ENCODE results near the gene WNT4. TPM values are rescaled to one million over a fixed set of nuclear protein-coding genes. Genes with fewer than 3 reads are reported as not detected.

WNT4 gene
- total RNA-seq, 2 donors from 2014 or later = 0.52 to 1.3 TPM

DNA sequence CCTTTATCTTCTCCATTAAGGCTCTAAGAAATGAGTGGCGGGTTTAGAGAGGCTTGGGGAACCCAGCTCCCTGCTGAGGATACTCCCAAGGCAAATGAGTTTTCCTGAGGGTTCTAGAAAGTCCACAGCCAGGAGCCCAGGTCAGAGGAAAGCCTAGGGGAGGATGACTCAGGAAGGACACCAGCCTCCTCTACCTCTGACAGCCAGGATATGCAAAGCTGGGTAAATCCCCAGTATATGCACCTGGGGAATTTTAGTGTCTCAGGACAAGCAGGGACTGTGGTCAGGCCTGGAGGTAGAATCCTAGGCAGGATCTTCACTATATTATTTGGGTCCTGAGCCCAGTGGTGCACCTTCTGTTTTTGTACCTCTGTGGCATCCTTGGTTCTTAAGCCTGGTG, 23.5 kb upstream of the WNT4 start:
- no peaks in the 10 kb centered on the region for H3K36me3 ChIP-seq (replicated peaks in 1 of 2; ENCODE audit: insufficient read depth in 1 of 2, low read depth in 2 of 2)
- DNase-seq (no peak), ATAC-seq (no peak)
- no peaks in the 10 kb centered on the region for H3K27me3 ChIP-seq
- H3K9me3 ChIP-seq = no peaks in the 10 kb centered on the region
- H3K27ac ChIP-seq = no peak overlapping the region
- H3K4me3 ChIP-seq = no peak overlapping the region
- intact Hi-C loops (cut with DNase I) = no loop called here
- H3K4me1 ChIP-seq = no peaks in the 10 kb centered on the region
- TF ChIP-seq CTCF (IDR thresholded peaks at IDR 0.05) (no peak), POLR2A (IDR thresholded peaks at IDR 0.05) (no peak)
- 94 to 100% methylated on average over 1 of the region's 1 CpG for WGBS, 2 donors

GRCh38 chr1:22164841-22165808, 22.2 kb upstream of the WNT4 start:
- no peak for DNase-seq

DNA sequence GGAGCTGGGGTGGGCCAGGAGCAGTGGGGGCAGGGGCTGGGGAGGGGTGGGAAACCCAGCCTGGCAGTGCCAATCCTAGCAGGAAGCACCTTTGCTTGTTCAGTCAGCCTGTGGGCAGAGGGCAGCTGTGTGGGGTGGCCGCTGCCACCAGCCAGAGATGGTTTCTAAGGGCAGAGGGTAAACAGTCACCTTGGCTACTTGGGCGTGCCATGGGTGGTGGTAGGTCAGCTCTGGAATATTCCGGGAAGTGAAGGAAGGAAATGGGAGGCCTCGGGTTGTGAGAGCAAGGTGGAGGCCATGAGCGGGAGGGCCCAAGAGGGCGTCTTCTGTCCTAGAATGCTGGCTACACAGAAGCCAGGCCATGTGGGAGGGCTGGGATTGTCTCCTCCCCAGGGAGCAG, 20.7 kb upstream of the WNT4 start:
- H3K4me1 ChIP-seq = no peaks in the 10 kb centered on the region
- TF ChIP-seq CTCF (IDR thresholded peaks at IDR 0.05) (no peak), POLR2A (IDR thresholded peaks at IDR 0.05) (no peak)
- intact Hi-C loops (cut with DNase I) = no loop called here
- WGBS, 2 donors = 88 to 92% methylated on average over 6 of the region's 6 CpGs
- ATAC-seq (peak; percentile 15), DNase-seq (no peak)
- H3K4me3 ChIP-seq = no peak overlapping the region
- no peaks in the 10 kb centered on the region for H3K36me3 ChIP-seq (replicated peaks in 1 of 2; ENCODE audit: insufficient read depth in 1 of 2, low read depth in 2 of 2)
- H3K9me3 ChIP-seq = no peaks in the 10 kb centered on the region
- no peaks in the 10 kb centered on the region for H3K27me3 ChIP-seq
- no peak overlapping the region for H3K27ac ChIP-seq

More at GRCh38 chr1:22164841-22165808, 22.2 kb upstream of the WNT4 start:
- Histone ChIP-seq H3K36me3 (replicated peaks in 1 of 2; ENCODE audit: insufficient read depth in 1 of 2, low read depth in 2 of 2) (no peaks in the 10 kb centered on the region), H3K27ac (no peak overlapping the region), H3K4me3 (no peak overlapping the region), H3K4me1 (no peaks in the 10 kb centered on the region), H3K27me3 (no peaks in the 10 kb centered on the region), H3K9me3 (no peaks in the 10 kb centered on the region)
- no peak for ATAC-seq
- 81 to 84% methylated on average over 14 of the region's 14 CpGs for WGBS, 2 donors
- intact Hi-C loops (cut with DNase I) = no loop called here
- TF ChIP-seq CTCF (IDR thresholded peaks at IDR 0.05) = no peak
- TF ChIP-seq POLR2A (IDR thresholded peaks at IDR 0.05) = no peak

GRCh38 chr1:22163137-22163536, 20.2 kb upstream of the WNT4 start:
- no peak for DNase-seq
- intact Hi-C loops (cut with DNase I) = no loop called here
- no peaks in the 10 kb centered on the region for H3K36me3 ChIP-seq (replicated peaks in 1 of 2; ENCODE audit: insufficient read depth in 1 of 2, low read depth in 2 of 2)
- TF ChIP-seq POLR2A (IDR thresholded peaks at IDR 0.05) (no peak), CTCF (IDR thresholded peaks at IDR 0.05) (no peak)
- WGBS, 2 donors = 84% methylated on average over 14 of the region's 14 CpGs; no CpG with 5 or more reads in 1 of the 2 donors
- ATAC-seq = no peak
- no peak overlapping the region for H3K4me3 ChIP-seq
- H3K4me1 ChIP-seq = no peaks in the 10 kb centered on the region
- H3K9me3 ChIP-seq = no peaks in the 10 kb centered on the region
- no peak overlapping the region for H3K27ac ChIP-seq
- H3K27me3 ChIP-seq = no peaks in the 10 kb centered on the region

Measured in body of pancreas (tissue), 4 donors.